Ramos (cell line): ENCODE results near the gene SPANXN1.
"Not testable (repeated sequence)": the region's sequence is repeated elsewhere in the genome, so short reads cannot be mapped to it uniquely, and the experiment has no call there.

Source experiments
- in situ Hi-C: fragments of 300-500 bp; cut with MboI; formaldehyde crosslinking; loops from one replicate; pipeline ENCODE4 v1.14.3; 2022; ENCODE audit warnings: low sequenced_read_pairs; ENCODE audit not compliant: unreplicated experiment

SPANXN1 gene

GRCh38 chrX:145247203-145247602 lies at the start of gene SPANXN1:
Gene SPANXN1 (plus strand): TSS chrX:145247503. CDS start chrX:145247587, 84 bp downstream.
- in situ Hi-C loops = not testable (repeated sequence)

GRCh38 chrX:145199078-145199477 lies 48.2 kb upstream of the SPANXN1 start:
- in situ Hi-C loops = no loop called here

GRCh38 chrX:145213504-145213903 lies 33.8 kb upstream of the SPANXN1 start:
- in situ Hi-C loops = no loop called here

GRCh38 chrX:145292218-145292617 lies 44.9 kb downstream of the SPANXN1 start:
- in situ Hi-C loops = no loop called here
